ENCODE data around the gene TDRD3.

GRCh38 chr13:60608954-60609353 is 211.9 kb downstream of the TDRD3 start:
- TF ChIP-seq, protein P1, sequence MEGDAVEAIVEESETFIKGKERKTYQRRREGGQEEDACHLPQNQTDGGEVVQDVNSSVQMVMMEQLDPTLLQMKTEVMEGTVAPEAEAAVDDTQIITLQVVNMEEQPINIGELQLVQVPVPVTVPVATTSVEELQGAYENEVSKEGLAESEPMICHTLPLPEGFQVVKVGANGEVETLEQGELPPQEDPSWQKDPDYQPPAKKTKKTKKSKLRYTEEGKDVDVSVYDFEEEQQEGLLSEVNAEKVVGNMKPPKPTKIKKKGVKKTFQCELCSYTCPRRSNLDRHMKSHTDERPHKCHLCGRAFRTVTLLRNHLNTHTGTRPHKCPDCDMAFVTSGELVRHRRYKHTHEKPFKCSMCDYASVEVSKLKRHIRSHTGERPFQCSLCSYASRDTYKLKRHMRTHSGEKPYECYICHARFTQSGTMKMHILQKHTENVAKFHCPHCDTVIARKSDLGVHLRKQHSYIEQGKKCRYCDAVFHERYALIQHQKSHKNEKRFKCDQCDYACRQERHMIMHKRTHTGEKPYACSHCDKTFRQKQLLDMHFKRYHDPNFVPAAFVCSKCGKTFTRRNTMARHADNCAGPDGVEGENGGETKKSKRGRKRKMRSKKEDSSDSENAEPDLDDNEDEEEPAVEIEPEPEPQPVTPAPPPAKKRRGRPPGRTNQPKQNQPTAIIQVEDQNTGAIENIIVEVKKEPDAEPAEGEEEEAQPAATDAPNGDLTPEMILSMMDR (IDR thresholded peaks at IDR 0.05): no peak
- TF ChIP-seq EZH2 (IDR thresholded peaks at IDR 0.05; ENCODE audit: borderline replicate concordance, insufficient read depth, low read depth, low read length, poor library complexity, severe bottlenecking): no peak

All from B cell (primary cell).